CD4-positive, alpha-beta T cell treated with Interleukin-6 at 100 ng/mL for 8 hours (primary cell): Measurements from ENCODE around the gene ITSN2.
"Not testable (repeated sequence)": the region's sequence is repeated elsewhere in the genome, so short reads cannot be mapped to it uniquely, and the experiment has no call there.

Experiments
- DNase-seq: peaks from one replicate; pipeline ENCODE4 v3.0.0-alpha.2; 2020; ENCODE audit warnings: mixed read lengths, low spot score

The ITSN2 gene

DNA sequence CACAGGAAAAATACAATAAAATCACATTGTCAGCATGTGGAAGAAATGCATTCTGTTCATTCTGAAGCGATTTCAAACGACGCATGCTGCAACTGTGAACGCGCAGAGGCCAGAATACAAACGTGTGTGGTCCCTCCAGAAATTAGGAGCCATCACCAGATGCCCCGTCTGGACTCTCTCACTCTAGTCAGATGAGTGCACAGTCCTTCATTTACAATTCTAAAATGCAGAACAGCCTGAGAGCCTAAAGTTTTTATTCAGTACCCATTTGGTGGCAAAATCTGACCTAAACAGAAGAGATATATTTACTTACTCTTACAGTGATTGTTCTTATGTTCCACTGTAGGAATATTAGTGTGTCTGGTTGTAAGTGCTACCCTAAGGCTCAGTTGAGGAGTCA is 148.9 kb downstream of the ITSN2 start:
- DNase-seq = no peak

DNA sequence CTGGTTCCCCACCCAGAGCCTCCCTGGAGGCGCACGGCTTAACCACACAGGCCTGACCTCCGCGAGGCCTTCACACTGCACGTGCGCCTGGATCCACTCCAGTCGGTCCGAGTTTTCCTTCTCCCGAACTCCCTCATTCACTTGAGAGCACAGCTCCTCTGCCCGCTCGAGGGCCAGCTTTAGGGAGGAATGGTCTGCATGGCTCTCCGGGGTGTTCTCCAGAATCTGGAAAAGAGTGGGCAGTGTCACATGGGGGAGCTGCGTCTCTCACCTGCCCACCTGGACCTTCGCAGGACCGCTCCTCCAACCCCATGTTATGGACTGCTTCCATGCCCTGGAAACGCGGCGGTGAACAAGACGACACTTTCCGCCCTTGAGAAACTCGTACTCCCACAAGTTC is 149.6 kb downstream of the ITSN2 start:
- no peak for DNase-seq

DNA sequence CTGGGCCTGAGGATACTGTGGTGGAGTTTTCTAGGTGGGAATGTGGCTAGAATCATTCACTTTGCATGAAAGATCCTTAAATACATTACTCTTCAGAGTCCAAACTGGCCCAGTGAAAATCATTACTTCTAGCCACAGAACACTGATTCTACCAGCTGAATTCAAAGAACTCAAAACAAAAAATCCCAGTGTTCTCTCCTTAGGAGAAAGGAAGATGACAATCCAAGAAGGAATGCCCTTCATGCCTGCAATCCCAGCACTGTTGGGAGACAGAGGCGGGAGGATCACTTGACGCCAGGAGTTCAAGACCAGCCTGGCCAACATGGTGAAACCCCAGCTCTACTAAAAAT is 150.3 kb downstream of the ITSN2 start:
- DNase-seq = no peak

DNA sequence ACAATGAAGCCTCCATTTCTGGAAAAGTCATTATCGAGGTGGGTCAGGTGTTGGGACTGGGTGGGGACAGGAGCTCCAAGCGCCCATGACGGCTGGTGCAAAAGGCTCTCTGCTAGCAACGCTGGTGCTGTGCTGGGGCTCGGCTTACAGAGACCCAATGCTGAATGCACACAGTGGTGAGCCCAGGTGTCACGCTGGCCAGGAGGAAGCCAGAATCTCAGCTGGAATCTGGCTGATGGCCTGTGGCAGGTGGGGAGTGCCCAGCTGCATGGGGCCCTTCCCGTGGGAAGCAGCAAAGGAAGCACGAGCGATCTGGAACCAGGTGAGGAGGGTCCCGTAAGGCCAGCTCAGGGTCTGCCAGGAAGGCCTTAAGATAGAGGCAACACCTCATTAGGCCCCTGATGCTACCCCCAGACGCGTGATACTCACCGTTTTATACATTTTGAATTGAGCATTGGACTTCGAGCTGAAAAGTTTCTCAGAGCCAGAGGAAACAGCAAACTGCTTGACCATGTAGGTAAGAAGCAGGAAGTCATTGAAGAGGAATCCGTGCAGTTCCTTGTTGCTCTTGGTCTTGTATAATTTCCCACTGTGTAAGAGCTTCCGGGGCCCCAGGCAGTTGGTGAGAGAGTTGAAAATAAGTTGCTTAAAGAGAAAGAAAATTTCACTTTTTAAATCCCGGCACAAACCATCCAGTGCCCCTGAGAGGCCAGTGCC is 150.8 kb downstream of the ITSN2 start:
- no peak for DNase-seq

DNA sequence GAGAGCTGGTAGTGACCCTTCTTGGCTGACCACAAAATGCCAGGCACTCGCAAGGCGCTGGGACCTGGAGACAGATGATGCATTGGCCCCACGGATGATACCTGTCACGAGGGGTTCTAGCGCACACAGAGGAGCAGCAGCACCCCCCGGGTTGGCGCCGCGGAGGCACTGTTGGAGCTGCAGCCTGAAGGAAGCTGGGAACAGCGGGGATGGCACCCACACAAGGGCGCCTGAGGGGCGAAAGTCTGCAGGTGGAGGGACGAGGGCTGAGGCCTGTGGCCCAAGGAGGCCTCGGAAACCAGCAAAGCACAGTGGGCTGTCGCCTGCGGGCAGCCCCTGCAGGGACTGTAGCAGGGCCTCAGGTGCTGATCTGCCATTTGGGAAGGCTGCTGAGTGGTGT is 151.8 kb downstream of the ITSN2 start:
- DNase-seq = no peak

DNA sequence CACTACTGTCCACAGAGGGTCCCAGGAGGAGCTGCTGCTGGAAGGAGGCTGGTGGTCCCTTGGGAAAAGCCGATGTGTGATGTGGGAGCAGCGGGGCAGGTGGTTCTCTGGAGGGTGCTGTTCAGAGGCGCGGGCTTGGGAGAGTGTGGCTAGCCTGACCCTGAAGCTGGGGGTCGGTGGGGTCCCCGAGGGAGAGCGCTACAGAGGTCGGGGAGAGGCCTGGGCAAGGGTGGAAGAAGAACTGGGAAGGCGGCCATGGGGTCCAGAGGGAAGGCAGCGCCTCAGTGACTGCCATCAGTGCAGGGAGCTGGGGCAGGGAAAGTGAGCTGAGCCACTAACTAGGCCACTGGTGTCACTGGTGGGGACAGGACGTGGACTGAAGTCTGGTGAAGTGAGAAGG is 153.0 kb downstream of the ITSN2 start:
- no peak for DNase-seq

DNA sequence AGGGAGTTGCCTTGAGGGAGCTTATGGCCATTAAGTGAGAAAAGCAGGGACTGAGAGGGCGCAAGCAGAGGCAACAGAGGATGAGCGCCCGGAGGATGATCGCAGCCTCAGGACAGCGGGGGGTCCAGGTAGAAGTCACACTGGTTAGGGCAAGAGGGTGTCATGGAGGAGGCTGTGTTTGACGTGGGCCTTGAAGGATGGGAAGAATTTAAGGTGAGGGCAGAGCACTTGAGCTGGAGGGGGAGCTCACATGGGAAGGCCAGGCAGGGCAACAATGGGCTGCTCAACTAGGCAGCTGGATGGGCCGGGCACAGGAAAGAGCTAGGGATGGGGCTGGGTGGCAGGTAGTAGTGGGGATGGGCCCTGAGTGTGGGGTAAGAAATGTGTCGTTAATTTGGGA is 153.6 kb downstream of the ITSN2 start:
- DNase-seq = no peak

DNA sequence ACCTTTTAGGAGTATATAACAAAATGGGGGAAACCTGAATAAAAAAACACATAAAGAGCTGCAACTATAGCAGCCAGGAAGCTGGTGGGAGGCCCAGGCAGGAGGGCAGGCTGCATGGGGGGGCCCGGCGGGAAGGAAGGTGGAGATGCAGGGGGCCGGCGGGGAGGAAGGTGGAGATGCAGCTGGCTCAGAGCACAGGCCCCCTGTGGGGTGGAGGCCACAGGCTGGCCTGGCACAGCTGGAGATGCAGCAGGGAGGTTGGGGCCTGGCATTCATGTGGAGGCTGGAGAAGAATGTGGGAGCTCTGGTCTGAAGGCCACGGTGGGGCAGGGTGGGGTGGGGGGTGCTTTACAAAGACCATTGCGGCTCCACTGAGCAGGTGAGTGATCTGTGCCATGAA is 154.1 kb downstream of the ITSN2 start:
- DNase-seq = no peak

DNA sequence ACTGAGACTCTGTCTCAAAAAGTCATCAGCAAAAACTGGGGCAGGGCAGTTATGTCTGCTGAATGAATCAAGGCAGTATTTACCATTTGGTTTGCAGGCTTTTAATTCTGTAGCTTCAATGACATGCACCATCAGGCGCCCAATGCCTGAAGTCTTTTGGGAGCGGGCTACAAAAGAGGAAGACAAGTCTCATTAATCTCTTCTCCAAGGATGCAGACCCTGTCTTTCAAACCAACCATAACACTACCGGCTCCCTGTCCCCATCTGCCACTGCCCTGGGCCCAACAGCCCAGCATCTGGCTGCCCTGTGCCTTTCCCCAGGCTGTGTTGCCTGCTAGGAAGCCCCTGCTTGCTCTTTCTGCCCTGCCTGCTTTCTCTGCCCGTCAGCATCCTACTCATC is 155.2 kb downstream of the ITSN2 start:
- no peak for DNase-seq

DNA sequence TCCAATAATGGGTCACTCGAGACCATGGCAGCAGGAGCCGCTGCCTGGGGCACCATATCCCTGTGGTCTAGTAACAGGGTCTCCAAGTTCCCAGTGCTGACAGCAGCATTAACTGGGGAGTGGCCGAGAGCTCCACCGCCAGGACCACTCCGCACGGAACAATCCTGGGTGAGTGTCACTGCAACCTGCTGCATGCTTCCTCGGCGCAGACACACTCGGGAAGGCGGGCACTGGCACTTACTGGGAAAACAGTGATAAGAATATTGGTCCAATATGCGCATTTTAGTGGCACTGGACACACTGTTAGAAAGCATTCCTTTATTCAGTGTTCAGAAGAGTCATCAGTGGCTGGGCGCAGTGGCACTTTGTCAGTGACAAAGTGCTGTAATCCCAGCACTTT is 155.8 kb downstream of the ITSN2 start:
- DNase-seq = no peak

DNA sequence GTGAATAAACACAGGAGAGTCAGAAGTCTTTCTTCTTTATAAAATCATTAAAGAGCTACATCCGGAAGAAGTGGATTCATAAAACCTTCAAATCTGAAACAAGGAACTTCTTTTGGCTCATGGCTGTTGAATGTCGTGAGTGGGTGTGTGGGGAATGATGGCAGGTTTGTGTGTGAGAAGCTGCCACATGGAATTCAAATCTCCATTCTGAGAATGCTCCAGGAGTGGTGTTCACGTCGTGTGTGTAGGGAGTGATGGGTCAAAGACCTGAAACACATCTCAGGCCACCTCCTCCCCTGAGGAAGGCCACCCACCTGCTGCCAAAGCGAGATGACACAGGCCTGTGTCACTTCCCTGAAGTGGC is 156.6 kb downstream of the ITSN2 start:
- DNase-seq = no peak

DNA sequence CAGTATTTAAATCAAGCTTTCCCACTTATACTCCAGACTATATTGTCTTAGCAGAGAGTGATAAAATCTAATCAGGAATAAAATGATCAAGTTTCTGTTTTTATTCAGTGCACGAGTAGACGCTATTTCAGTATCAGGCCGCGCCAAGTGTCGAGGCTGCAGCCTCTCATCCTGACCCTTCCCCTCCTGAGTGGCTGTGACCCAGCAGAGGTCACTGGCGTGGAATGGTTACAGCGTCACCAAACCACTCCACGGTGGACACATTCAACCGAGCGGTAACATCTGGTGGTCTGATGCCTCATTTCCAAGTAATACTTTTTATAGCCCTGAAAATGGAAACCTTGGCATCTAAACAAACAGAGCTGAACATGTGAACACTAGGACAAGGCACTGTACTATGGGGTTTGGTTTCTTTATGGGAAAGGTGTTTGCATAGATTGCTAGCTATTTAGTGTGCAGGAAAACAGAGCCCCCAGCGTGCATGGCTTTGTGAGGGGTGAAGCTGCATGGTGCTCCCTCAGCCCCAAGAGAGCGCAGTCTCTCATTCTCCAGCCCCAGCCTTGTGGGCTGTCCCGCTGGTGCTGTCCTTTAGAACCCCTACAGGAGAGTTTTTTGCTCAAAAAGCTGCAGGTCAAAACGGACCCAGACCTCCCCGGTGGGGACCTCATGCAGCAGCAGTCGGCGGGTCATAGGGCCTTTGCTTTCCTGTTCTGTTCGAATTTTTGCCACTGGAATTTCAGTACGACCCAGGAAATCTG is 157.1 kb downstream of the ITSN2 start:
- no peak for DNase-seq

DNA sequence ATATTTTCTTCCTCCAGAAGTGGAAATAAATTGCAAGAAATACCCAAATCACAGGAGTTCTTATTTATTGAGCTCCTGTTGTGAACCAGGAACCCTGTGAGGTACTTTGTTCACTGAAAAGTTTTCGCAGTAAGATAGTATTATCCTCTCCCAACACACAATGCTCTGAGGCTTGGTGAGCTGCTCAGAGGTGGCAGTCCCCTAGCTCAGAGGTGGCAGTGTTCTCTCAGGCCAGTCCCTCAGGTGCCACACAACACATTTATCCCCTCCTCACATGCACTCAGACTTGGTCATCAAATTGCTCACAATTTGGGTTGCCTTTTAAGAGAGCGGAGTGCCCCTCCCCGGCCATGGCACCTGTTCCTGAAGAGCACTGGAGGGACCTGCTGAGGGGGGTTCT is 159.5 kb downstream of the ITSN2 start:
- no peak for DNase-seq

DNA sequence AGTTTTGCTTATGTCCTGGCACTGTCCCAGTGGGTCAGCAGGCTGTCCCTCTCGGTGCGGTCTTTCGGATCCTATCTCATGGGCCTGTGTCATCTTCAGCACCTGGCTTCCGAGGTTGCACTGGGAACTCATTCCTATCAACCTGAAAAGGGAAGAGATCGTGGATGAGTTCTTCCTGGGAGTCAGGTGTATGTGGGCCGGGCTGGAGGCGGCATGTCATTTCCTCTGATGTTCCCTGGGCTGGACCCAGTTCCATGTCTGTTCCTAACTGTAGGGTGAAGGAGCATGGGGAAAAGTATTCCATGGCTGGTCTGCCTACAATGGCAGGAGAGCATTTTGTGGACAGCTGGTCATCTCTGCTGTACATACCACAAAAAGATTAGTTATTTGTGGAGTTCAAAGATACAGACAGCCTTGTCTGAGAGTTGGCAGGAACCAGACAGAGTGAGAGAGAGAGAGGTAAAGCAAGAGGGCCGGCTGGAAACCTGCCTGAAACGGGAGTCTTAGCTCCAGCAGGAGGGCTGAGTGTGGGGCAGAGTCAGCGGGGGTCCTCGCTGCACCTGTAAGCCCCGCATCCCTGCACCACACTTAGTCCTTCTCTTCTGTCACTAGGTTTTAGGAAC is 160.3 kb downstream of the ITSN2 start:
- DNase-seq = no peak

DNA sequence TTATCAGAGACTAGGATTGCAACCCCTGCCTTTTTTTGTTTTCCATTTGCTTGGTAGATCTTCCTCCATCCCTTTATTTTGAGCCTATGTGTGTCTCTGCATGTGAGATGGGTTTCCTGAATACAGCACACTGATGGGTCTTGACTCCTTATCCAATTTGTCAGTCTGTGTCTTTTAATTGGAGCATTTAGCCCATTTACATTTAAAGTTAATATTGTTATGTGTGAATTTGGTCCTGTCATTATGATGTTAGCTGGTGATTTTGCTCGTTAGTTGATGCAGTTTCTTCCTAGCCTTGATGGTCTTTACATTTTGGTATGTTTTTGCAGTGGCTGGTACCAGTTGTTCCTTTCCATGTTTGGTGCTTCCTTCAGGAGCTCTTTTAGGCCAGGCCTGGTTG is 163.1 kb downstream of the ITSN2 start:
- DNase-seq = not testable (repeated sequence)

DNA sequence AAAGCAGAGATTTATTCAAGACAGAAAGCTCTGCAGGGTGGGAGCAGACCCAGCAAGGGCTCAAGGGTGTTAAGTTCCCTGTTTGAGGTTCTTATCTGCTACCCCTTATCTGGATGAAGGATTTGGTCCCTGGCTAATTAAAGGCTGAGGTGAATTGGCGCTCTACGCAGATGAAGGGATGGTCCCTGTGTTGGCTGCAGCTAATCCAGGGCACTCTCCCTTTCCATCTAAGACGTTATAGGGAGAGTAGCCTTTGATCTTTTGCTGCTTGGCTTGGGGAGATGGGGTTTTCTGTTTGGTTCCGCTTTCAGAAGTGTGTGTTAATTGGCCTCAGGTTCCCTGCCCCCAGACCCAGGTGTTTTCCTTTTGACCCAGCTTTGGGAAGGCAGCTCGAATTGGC is 168.5 kb downstream of the ITSN2 start:
- no peak for DNase-seq

DNA sequence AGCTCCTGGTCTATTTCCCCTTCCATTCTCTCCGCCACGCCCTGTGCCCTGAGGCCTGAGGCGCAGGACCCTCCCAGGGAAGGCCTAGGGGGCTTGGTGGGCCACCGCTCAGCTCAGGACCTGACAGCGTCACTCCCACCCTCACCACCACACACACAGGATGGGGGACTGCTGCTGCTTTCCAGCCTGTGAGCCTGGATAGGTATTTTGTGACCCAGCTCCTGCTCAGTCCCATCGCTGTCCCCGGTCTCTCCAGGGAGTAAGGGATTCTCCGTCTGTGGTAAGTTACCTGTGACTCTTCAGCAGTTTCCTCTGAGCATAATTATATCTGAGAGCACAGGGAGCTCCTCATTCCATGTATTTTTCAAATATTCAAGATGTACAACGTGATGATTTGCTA is 169.2 kb downstream of the ITSN2 start:
- no peak for DNase-seq

DNA sequence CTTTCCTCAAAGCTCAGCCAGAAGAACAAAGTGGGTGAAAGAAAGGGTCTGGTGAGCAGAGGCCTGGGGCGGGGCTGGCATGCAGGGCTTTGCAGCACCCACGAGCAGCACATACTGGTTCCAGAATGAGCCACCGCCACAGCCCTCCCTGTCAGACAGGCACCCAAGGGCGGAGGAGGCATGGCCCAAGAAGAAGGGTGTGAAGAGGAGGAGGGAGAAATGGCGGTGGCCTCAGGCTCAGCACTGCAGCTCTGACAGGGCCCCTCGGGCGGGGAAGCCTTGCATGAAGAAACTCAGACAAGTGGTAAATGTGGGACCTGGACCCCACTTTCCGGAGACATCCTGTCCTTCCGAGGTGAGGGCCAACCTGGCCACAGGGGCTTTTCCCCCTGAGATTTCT is 169.8 kb downstream of the ITSN2 start:
- DNase-seq = no peak

DNA sequence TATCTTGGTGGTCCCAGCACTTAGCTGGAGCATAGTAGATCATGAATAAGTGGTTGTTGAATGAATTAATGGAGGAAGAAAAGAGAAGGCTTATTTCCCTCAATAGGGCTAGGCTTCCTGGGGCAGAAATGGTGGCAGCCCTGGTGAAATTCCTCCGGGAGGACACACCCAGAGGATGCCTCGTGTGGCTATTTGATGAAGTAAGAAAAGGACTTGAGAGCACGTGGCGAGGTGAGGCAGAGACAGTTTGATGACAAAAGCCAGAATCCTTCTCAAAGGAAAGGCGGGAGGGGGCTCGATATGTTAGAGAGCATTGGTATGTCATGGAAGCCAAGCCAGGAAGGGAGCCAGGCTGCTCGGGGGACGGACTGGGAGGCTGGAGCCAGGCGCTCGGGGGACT is 170.8 kb downstream of the ITSN2 start:
- DNase-seq = no peak

DNA sequence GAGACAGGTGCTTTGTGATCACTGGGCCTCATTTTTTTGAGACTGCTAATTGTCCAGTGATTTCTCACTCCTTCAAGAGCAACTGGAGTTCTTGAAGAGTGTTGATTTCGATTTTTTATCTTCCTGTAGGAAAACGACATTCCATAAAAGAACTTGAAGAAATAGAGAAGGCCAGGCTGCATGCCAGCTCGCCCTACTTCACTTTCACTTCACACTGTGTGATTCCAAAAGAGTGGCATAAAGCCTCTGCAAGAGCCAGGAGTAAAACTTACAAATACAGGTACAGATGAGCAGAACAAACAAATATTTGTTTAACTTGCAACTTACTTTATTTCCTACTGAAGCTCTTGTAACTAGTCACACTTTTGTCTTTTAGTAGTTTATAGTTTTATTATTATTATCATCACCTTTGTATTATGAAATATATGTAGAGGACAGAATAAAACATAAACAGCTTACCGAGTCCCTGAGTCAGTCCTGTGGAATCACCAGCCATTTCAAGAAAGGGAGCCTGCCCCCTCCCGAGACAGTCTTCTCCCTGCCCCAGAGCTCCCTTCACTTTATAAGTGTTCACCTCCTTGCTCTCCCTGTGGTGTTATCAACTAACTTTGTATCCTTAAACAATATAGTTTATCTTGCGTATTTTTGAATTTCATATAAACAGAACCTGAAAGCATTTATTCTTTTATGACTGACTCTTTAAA is 176.8 kb downstream of the ITSN2 start:
- DNase-seq = no peak

DNA sequence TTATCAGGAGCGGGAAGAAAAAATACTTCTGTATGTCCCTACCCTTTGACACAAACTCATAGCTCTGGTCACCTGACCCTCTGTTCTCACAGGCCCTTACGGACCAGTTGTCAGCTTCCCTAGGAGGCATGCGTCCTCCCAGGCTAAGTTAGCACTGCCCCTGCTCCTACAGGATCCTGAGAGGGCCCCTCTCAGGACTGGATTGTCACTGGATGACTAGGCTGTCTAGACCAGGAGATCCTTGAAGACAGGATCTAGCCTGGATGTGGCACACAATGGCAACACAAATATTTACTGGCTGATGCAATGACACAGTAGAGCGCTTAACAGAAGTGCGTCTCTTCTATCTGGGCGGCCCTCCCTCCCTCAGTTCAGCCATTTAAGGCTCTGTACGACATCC is 177.8 kb downstream of the ITSN2 start:
- DNase-seq = no peak

DNA sequence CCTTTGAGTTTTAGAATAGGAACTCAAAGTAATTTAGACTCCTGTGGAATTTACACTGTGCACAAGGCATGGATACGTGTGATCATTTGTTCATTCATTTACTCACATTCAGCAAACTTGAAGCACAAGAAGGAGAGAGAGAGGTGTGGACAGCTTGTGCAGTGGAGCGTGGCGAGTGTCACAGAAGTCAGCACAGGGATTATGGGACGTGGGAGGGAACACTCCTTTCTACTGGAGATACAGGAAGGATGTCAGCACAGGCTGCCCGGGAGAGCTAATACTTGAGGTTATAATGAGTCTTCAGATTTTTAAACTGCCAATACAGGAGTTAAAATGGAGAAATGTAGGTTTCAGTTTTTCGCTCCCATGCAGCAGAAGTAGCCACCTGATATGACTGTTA is 178.5 kb downstream of the ITSN2 start:
- no peak for DNase-seq

DNA sequence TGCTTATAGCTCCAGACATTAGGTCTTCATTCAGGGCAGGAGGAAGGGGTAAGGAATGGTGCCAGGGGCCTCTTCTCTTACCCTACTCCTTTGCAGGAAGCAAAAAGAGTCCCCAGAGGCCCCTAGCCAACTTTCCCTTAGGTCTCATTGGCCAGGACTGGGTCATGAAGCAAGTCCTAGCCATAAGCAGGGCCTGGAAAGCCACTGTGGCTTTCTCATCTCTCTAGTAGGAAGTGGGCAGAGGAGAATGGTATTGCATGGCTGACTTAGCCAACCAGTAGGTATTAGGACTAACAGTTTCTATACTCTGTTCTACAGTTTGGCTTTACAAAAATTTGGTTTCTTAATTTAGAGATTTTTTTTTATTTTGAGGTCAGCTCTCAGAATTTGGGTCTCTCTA is 180.7 kb downstream of the ITSN2 start:
- DNase-seq = no peak
